ENCODE measurements around the gene MCM9. TPM values are rescaled to one million over a fixed set of nuclear protein-coding genes. Genes with fewer than 3 reads are reported as not detected.

Gene MCM9
- total RNA-seq, 1 experiment from 2014 or later, result 18.6 TPM

DNA sequence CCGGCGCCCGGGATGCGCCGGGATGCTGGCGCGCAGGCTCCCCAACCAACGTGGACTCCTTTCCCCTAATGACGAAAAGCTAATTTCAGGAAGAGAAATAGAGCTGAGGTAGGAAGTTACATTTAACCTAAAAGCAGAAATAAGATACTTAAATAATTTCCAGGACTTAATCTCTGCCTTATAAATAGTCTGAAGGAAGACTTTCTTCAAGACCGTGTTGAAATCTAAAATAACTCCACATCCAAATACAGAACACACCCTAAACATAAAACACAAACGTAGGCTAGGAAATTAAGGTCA lies 39.7 kb downstream of the MCM9 start:
- no peak overlapping the region for H3K18ac ChIP-seq (ENCODE audit: insufficient read length, low read depth, low read length)
- no CpG with 5 or more reads among the region's 11 CpGs for WGBS (ENCODE audit: extremely low coverage, insufficient read length, low lambda C conversion rate)
- no peaks in the 10 kb centered on the region for H3K9me3 ChIP-seq (ENCODE audit: control insufficient read depth, low read depth, low read length)
- no peak overlapping the region for H4K91ac ChIP-seq (ENCODE audit: insufficient read length, low read depth, low read length)
- Mint-ChIP-seq H3K4me1 (peaks cover 39 to 49% of the 10 kb centered on the region in 2 experiments), H3K27me3 (ENCODE audit: low read depth) (no peaks in the 10 kb centered on the region), H3K9me3 (0 out of 5 replicates have a peak, but pooled peaks cover 0 to 2% of the 10 kb centered on the region in 2 experiments), H3K36me3 (ENCODE audit: insufficient read depth in 1 of 3, low read depth in 3 of 3) (peaks cover 11 to 17% (median 17%) of the 10 kb centered on the region in 3 experiments), H3K4me3 (peak overlapping the region; percentile 87 to 93), H3K27ac (peak overlapping the region; percentile 41 to 93 (median 91); a peak in 4 of 7 replicates)
- peak overlapping the region; percentile 89 for H3K4me2 ChIP-seq (ENCODE audit: insufficient read depth, insufficient read length, low read length)
- H3K27me3 ChIP-seq (ENCODE audit: insufficient read depth, low read length), result no peaks in the 10 kb centered on the region
- no peak overlapping the region for H3K14ac ChIP-seq (ENCODE audit: insufficient read depth, low read length)
- no peak overlapping the region for H2BK20ac ChIP-seq (ENCODE audit: low read depth, low read length, poor library complexity, severe bottlenecking)
- H2BK12ac ChIP-seq (ENCODE audit: insufficient read length, low read depth, low read length), result no peak overlapping the region
- DNase-seq, result no peak
- no peaks in the 10 kb centered on the region for H3K23me2 ChIP-seq (ENCODE audit: insufficient read length, low read depth, low read length, poor library complexity, severe bottlenecking)
- H3K79me2 ChIP-seq (ENCODE audit: insufficient read depth, low read length), result peaks cover 25% of the 10 kb centered on the region; the same call in 1 of the 2 replicates
- H2BK15ac ChIP-seq (ENCODE audit: low read depth, low read length), result no peak overlapping the region
- H2BK5ac ChIP-seq (ENCODE audit: insufficient read length, low read length), result no peak overlapping the region
- H2AK5ac ChIP-seq (ENCODE audit: insufficient read length, low read length), result no peak overlapping the region
- H4K8ac ChIP-seq (replicated peaks; ENCODE audit: insufficient read length, low read depth, low read length), result no peak overlapping the region
- no peak overlapping the region for H3K56ac ChIP-seq (ENCODE audit: insufficient read length, low read depth, low read length)
- peak overlapping the region; percentile 82 for H3K9ac ChIP-seq (ENCODE audit: extremely low read depth, insufficient read length, low read length)
- no peak overlapping the region for H4K5ac ChIP-seq (ENCODE audit: insufficient read length, low read depth, low read length)
- peaks cover 3% of the 10 kb centered on the region; the same call in 1 of the 2 replicates for H3K4me1 ChIP-seq (ENCODE audit: insufficient read depth, low read length)
- no peak overlapping the region for H3K27ac ChIP-seq (ENCODE audit: insufficient read length, low read depth, low read length)
- no peaks in the 10 kb centered on the region for H4K20me1 ChIP-seq (ENCODE audit: control insufficient read depth, insufficient read depth, insufficient read length)
- no peaks in the 10 kb centered on the region for H3K79me1 ChIP-seq (ENCODE audit: insufficient read depth, low read depth, low read length, poor library complexity, severe bottlenecking)
- H2AFZ ChIP-seq (ENCODE audit: low read length), result no peak overlapping the region
- no peak overlapping the region for H2BK120ac ChIP-seq (ENCODE audit: low read depth, low read length, poor library complexity, severe bottlenecking)
- H3K23ac ChIP-seq (ENCODE audit: insufficient read length, low read depth, low read length), result no peak overlapping the region
- TF ChIP-seq, protein P1, sequence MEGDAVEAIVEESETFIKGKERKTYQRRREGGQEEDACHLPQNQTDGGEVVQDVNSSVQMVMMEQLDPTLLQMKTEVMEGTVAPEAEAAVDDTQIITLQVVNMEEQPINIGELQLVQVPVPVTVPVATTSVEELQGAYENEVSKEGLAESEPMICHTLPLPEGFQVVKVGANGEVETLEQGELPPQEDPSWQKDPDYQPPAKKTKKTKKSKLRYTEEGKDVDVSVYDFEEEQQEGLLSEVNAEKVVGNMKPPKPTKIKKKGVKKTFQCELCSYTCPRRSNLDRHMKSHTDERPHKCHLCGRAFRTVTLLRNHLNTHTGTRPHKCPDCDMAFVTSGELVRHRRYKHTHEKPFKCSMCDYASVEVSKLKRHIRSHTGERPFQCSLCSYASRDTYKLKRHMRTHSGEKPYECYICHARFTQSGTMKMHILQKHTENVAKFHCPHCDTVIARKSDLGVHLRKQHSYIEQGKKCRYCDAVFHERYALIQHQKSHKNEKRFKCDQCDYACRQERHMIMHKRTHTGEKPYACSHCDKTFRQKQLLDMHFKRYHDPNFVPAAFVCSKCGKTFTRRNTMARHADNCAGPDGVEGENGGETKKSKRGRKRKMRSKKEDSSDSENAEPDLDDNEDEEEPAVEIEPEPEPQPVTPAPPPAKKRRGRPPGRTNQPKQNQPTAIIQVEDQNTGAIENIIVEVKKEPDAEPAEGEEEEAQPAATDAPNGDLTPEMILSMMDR (conservative IDR thresholded peaks at IDR 0.05), result no peak
- no peak overlapping the region for H3T11ph ChIP-seq (ENCODE audit: low read length)
- H3K4ac ChIP-seq (ENCODE audit: low read depth, low read length), result no peak overlapping the region

All from H9 (cell line).